ENCODE measurements around the gene PELI2. TPM values are rescaled to one million over a fixed set of nuclear protein-coding genes. Genes with fewer than 3 reads are reported as not detected.

PELI2 gene
- total RNA-seq, 1 donor from 2014 or later, result 40.6 TPM

GRCh38 chr14:56138928-56139327, 20.7 kb downstream of the PELI2 start:
- H3K27ac Mint-ChIP-seq (ENCODE audit: unreplicated experiment), result peak overlapping the region; percentile 38
- H3K27me3 Mint-ChIP-seq (ENCODE audit: unreplicated experiment), result peaks cover 3% of the 10 kb centered on the region
- no peak for TF ChIP-seq CTCF (IDR thresholded peaks at IDR 0.05; ENCODE audit: unreplicated experiment)
- peaks cover 49% of the 10 kb centered on the region for H3K4me1 Mint-ChIP-seq (ENCODE audit: unreplicated experiment)
- DNase-seq (ENCODE audit: low spot score), result no peak
- no peaks in the 10 kb centered on the region for H3K9me3 Mint-ChIP-seq (ENCODE audit: unreplicated experiment)
- no peaks in the 10 kb centered on the region for H3K36me3 Mint-ChIP-seq (ENCODE audit: low read depth, unreplicated experiment)
- H3K4me3 Mint-ChIP-seq (ENCODE audit: unreplicated experiment), result no peak overlapping the region

- Mint-ChIP-seq H3K4me1 (ENCODE audit: unreplicated experiment) (peaks cover 42% of the 10 kb centered on the region), H3K9me3 (ENCODE audit: unreplicated experiment) (no peaks in the 10 kb centered on the region), H3K4me3 (ENCODE audit: unreplicated experiment) (no peak overlapping the region), H3K36me3 (ENCODE audit: low read depth, unreplicated experiment) (no peaks in the 10 kb centered on the region), H3K27me3 (ENCODE audit: unreplicated experiment) (peaks cover 3% of the 10 kb centered on the region), H3K27ac (ENCODE audit: unreplicated experiment) (no peak overlapping the region)
- no peak for TF ChIP-seq CTCF (IDR thresholded peaks at IDR 0.05; ENCODE audit: unreplicated experiment)
- no peak for DNase-seq (ENCODE audit: low spot score)
These were observed 24.1 kb downstream of the PELI2 start for GRCh38 chr14:56142314-56142713.

- H3K27me3 Mint-ChIP-seq (ENCODE audit: unreplicated experiment), result peaks cover 3% of the 10 kb centered on the region
- no peak for DNase-seq (ENCODE audit: low spot score)
- no peaks in the 10 kb centered on the region for H3K36me3 Mint-ChIP-seq (ENCODE audit: low read depth, unreplicated experiment)
- TF ChIP-seq CTCF (IDR thresholded peaks at IDR 0.05; ENCODE audit: unreplicated experiment), result no peak
- peaks cover 40% of the 10 kb centered on the region for H3K4me1 Mint-ChIP-seq (ENCODE audit: unreplicated experiment)
- no peaks in the 10 kb centered on the region for H3K9me3 Mint-ChIP-seq (ENCODE audit: unreplicated experiment)
- no peak overlapping the region for H3K27ac Mint-ChIP-seq (ENCODE audit: unreplicated experiment)
- no peak overlapping the region for H3K4me3 Mint-ChIP-seq (ENCODE audit: unreplicated experiment)
These were observed 24.8 kb downstream of the PELI2 start for GRCh38 chr14:56143025-56143424.

- Mint-ChIP-seq H3K4me3 (ENCODE audit: unreplicated experiment) (no peak overlapping the region), H3K4me1 (ENCODE audit: unreplicated experiment) (peaks cover 41% of the 10 kb centered on the region), H3K36me3 (ENCODE audit: low read depth, unreplicated experiment) (no peaks in the 10 kb centered on the region), H3K27me3 (ENCODE audit: unreplicated experiment) (peaks cover 3% of the 10 kb centered on the region), H3K9me3 (ENCODE audit: unreplicated experiment) (no peaks in the 10 kb centered on the region), H3K27ac (ENCODE audit: unreplicated experiment) (no peak overlapping the region)
- TF ChIP-seq CTCF (IDR thresholded peaks at IDR 0.05; ENCODE audit: unreplicated experiment), result no peak
- DNase-seq (ENCODE audit: low spot score), result no peak
These were observed 26.0 kb downstream of the PELI2 start for GRCh38 chr14:56144176-56144575.

- peaks cover 40% of the 10 kb centered on the region for H3K4me1 Mint-ChIP-seq (ENCODE audit: unreplicated experiment)
- no peak overlapping the region for H3K27ac Mint-ChIP-seq (ENCODE audit: unreplicated experiment)
- H3K9me3 Mint-ChIP-seq (ENCODE audit: unreplicated experiment), result no peaks in the 10 kb centered on the region
- peaks cover 3% of the 10 kb centered on the region for H3K27me3 Mint-ChIP-seq (ENCODE audit: unreplicated experiment)
- DNase-seq (ENCODE audit: low spot score), result no peak
- no peaks in the 10 kb centered on the region for H3K36me3 Mint-ChIP-seq (ENCODE audit: low read depth, unreplicated experiment)
- H3K4me3 Mint-ChIP-seq (ENCODE audit: unreplicated experiment), result no peak overlapping the region
- no peak for TF ChIP-seq CTCF (IDR thresholded peaks at IDR 0.05; ENCODE audit: unreplicated experiment)
These were observed 27.1 kb downstream of the PELI2 start for GRCh38 chr14:56145181-56145769.

Measured in endothelial cell (in vitro differentiated cells).